HEK293 (cell line): ENCODE measurements around the gene NCLN.

Source experiments
- GLI4 ChIP-seq: fragments of 450-650 bp; formaldehyde crosslinking; IDR thresholded peaks from 2 replicates; pipeline ENCODE4 v1.5.1; 2016; ENCODE audit warnings: missing biosample characterization, missing genetic modification characterization
- HOXA7 ChIP-seq: sonication (generic); formaldehyde crosslinking; IDR thresholded peaks from 2 replicates; pipeline ENCODE4 v1.8.1; 2022; ENCODE audit warnings: missing genetic modification reagents, borderline replicate concordance
- KLF8 ChIP-seq: fragments of 450-650 bp; formaldehyde crosslinking; IDR thresholded peaks from 2 replicates; pipeline ENCODE4 v1.5.1; 2016; ENCODE audit warnings: missing biosample characterization, missing genetic modification characterization
- PRDM1 ChIP-seq: fragments of 450-650 bp; formaldehyde crosslinking; IDR thresholded peaks from 2 replicates; pipeline ENCODE4; 2016; ENCODE audit warnings: missing biosample characterization, missing genetic modification characterization
- PRDM10 ChIP-seq: fragments of 450-650 bp; formaldehyde crosslinking; IDR thresholded peaks from 2 replicates; pipeline ENCODE4 v1.5.1; 2016; ENCODE audit warnings: missing biosample characterization, missing genetic modification characterization
- REST ChIP-seq: fragments of 450-650 bp; formaldehyde crosslinking; IDR thresholded peaks from 2 replicates; pipeline ENCODE4 v1.5.1; 2016; ENCODE audit warnings: missing biosample characterization, missing genetic modification characterization
- SCRT2 ChIP-seq: fragments of 450-650 bp; formaldehyde crosslinking; IDR thresholded peaks from 2 replicates; pipeline ENCODE4 v1.5.1; 2016; ENCODE audit warnings: missing biosample characterization, missing genetic modification characterization
- SP3 ChIP-seq: fragments of 450-650 bp; formaldehyde crosslinking; IDR thresholded peaks from 2 replicates; pipeline ENCODE4 v1.5.1; 2016; ENCODE audit warnings: missing biosample characterization, missing genetic modification characterization
- SP7 ChIP-seq: fragments of 450-650 bp; formaldehyde crosslinking; IDR thresholded peaks from 2 replicates; pipeline ENCODE4 v1.5.1; 2016; ENCODE audit warnings: missing biosample characterization, missing genetic modification characterization
- TSHZ1 ChIP-seq: fragments of 450-650 bp; formaldehyde crosslinking; IDR thresholded peaks from 2 replicates; pipeline ENCODE4 v1.5.1; 2016; ENCODE audit warnings: missing biosample characterization, missing genetic modification characterization, borderline replicate concordance
- ZBTB1 ChIP-seq: fragments of 450-650 bp; formaldehyde crosslinking; IDR thresholded peaks from 2 replicates; pipeline ENCODE4 v1.5.1; 2016; ENCODE audit warnings: missing biosample characterization, missing genetic modification characterization
- ZFP41 ChIP-seq: fragments of 450-650 bp; formaldehyde crosslinking; IDR thresholded peaks from 2 replicates; pipeline ENCODE4 v1.5.1; 2016; ENCODE audit warnings: missing biosample characterization, missing genetic modification characterization, borderline replicate concordance
- ZNF341 ChIP-seq: fragments of 450-650 bp; formaldehyde crosslinking; IDR thresholded peaks from 2 replicates; pipeline ENCODE4; 2016; ENCODE audit warnings: low read depth, missing biosample characterization, missing genetic modification characterization
- ZNF391 ChIP-seq: fragments of 450-650 bp; formaldehyde crosslinking; IDR thresholded peaks from 2 replicates; pipeline ENCODE4 v1.5.1; 2016; ENCODE audit warnings: low read depth, missing biosample characterization, missing genetic modification characterization, borderline replicate concordance
- ZNF518A ChIP-seq: fragments of 450-650 bp; formaldehyde crosslinking; conservative IDR thresholded peaks from 2 replicates; pipeline ENCODE4 v1.5.1; 2016; ENCODE audit warnings: low read depth, missing biosample characterization, missing genetic modification characterization
- ZNF600 ChIP-seq: fragments of 450-650 bp; formaldehyde crosslinking; IDR thresholded peaks from 2 replicates; pipeline ENCODE4 v1.5.1; 2016; ENCODE audit warnings: missing biosample characterization, missing genetic modification characterization
- ZNF654 ChIP-seq: fragments of 450-650 bp; formaldehyde crosslinking; IDR thresholded peaks from 2 replicates; pipeline ENCODE4 v1.5.1; 2016; ENCODE audit warnings: low read depth, missing biosample characterization, missing genetic modification characterization
- ZNF664 ChIP-seq: fragments of 450-650 bp; formaldehyde crosslinking; IDR thresholded peaks from 2 replicates; pipeline ENCODE4 v1.5.1; 2016; ENCODE audit warnings: missing biosample characterization, missing genetic modification characterization
- ZXDB ChIP-seq: fragments of 450-650 bp; formaldehyde crosslinking; IDR thresholded peaks from 2 replicates; pipeline ENCODE4 v1.5.1; 2016; ENCODE audit warnings: missing biosample characterization, missing genetic modification characterization
- TF ChIP-seq, protein P1 (sequence below): fragments of 450-650 bp; formaldehyde crosslinking; IDR thresholded peaks from 2 replicates; pipeline ENCODE4 v1.5.1; 2016; ENCODE audit warnings: missing biosample characterization, missing genetic modification characterization

Gene NCLN

GRCh38 chr19:3154957-3155736 lies 30.6 kb upstream of the NCLN start (continued):
- TF ChIP-seq REST (tag by site-specific recombination), result no peak
- TF ChIP-seq, protein P1, sequence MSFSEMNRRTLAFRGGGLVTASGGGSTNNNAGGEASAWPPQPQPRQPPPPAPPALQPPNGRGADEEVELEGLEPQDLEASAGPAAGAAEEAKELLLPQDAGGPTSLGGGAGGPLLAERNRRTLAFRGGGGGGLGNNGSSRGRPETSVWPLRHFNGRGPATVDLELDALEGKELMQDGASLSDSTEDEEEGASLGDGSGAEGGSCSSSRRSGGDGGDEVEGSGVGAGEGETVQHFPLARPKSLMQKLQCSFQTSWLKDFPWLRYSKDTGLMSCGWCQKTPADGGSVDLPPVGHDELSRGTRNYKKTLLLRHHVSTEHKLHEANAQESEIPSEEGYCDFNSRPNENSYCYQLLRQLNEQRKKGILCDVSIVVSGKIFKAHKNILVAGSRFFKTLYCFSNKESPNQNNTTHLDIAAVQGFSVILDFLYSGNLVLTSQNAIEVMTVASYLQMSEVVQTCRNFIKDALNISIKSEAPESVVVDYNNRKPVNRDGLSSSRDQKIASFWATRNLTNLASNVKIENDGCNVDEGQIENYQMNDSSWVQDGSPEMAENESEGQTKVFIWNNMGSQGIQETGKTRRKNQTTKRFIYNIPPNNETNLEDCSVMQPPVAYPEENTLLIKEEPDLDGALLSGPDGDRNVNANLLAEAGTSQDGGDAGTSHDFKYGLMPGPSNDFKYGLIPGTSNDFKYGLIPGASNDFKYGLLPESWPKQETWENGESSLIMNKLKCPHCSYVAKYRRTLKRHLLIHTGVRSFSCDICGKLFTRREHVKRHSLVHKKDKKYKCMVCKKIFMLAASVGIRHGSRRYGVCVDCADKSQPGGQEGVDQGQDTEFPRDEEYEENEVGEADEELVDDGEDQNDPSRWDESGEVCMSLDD (tag by site-specific recombination), result 0 out of 2 replicates have a peak, but pooled peaks have one; percentile 41
- 0 out of 2 replicates have a peak, but pooled peaks have one; percentile 43 for TF ChIP-seq TSHZ1 (tag by site-specific recombination)
- no peak for TF ChIP-seq ZBTB1 (tag by site-specific recombination)
- TF ChIP-seq ZNF600 (tag by site-specific recombination), result peak; percentile 64; the same call in 1 of the 2 replicates
- no peak for TF ChIP-seq ZNF664 (tag by site-specific recombination)
- TF ChIP-seq SCRT2 (tag by site-specific recombination), result no peak
- TF ChIP-seq ZNF341 (tag by site-specific recombination), result peak; percentile 82
- no peak for TF ChIP-seq ZFP41 (tag by site-specific recombination)
- TF ChIP-seq GLI4, result no peak
- TF ChIP-seq PRDM1 (tag by site-specific recombination), result no peak
- TF ChIP-seq ZNF654, result no peak
- peak; percentile 35; the same call in 1 of the 2 replicates for TF ChIP-seq ZXDB (tag by site-specific recombination)
- peak; percentile 59; the same call in 1 of the 2 replicates for TF ChIP-seq SP7
- peak; percentile 79 for TF ChIP-seq PRDM10 (tag by site-specific recombination)
- 0 out of 2 replicates have a peak, but pooled peaks have one; percentile 34 for TF ChIP-seq ZNF518A (tag by site-specific recombination)
- no peak for TF ChIP-seq HOXA7 (CRISPR knock-in tag)
- peak; percentile 41 for TF ChIP-seq SP3 (tag by site-specific recombination)
- TF ChIP-seq KLF8, result peak; percentile 43
- no peak for TF ChIP-seq ZNF391 (tag by site-specific recombination)
